HG03060 (cell line): ENCODE data around the gene RASGEF1C.
"Not testable (repeated sequence)": the region's sequence is repeated elsewhere in the genome, so short reads cannot be mapped to it uniquely, and the experiment has no call there.

Source experiments
- ATAC-seq: cut with Tn5 transposase; IDR thresholded peaks from one replicate; pipeline ENCODE4 v1.9.1; 2021; ENCODE audit warnings: low read depth, moderate number of reproducible peaks; ENCODE audit not compliant: unreplicated experiment

The RASGEF1C gene

GRCh38 chr5:180212363-180213255, 3.6 kb upstream of the RASGEF1C start:
- ATAC-seq, result no peak

DNA sequence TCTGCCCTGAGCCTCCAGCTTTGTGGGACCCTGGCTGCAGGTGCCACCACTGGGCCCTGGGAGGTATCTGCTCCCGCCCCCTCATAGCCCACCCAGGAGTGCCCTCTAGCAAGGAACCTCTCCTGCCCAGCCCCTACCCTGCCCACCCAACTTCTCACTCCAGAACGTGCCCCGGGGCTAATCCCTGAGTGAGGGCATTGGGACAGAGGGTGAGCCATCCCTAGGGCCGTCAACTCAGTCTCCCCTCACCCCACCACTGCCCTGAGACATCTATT, 2.7 kb upstream of the RASGEF1C start:
- ATAC-seq, result no peak

- no peak for ATAC-seq
Measured at GRCh38 chr5:180210961-180211760, 2.1 kb upstream of the RASGEF1C start.

- not testable (repeated sequence) for ATAC-seq
Measured at GRCh38 chr5:180210077-180210476, 1.1 kb upstream of the RASGEF1C start.

DNA sequence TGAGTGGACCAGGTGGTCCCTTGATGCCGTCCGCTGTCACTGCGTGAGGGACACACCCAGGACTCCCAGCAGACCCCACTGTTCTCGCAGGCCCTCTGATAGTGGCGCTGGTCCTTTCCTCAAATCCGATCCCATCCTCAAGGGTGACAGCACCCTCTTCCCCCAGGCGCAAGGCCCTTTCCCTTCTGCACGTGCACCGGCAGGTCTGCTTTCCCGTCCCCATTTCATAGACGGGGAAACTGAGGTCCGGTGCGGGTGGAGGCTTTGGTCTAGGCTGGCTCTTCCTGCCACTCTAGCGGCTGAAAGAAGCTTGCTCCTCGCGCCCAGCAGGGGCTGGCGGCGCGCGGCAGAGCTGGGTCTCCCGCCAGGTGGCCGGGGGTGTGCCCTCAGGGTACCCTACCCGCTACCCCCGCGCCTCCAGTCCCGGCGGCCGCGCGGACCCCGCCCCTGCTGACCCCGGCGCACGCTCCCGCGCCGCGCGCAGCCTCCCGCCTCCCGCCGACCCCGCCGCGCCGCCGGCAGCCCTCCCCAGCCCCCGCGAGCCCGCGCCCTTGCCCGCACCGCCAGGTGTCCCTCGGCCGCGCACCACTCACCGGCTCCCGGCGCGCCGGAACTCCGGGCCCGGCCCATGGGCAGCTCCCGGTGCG, 453 bp downstream of the RASGEF1C start:
- no peak for ATAC-seq

DNA sequence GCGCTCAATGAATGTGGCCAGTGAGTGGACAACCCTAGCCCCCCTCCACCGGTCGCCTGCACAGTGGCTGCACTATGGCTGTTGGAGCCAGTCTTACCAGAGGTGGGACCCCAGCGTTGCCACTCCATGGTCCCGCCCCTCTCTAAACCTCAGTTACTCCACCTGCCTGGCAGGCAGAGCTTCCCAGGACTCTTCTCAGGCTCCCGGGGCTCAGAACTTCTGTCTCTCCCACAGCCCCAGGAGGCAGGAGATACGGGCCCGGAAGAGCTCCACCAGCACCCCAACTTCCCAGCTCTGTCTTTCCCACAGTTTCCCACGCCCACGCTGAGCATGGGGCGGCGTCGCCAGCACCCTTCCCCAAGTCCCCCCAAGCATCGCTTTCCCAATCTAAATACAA, 975 bp downstream of the RASGEF1C start:
- ATAC-seq, result no peak

DNA sequence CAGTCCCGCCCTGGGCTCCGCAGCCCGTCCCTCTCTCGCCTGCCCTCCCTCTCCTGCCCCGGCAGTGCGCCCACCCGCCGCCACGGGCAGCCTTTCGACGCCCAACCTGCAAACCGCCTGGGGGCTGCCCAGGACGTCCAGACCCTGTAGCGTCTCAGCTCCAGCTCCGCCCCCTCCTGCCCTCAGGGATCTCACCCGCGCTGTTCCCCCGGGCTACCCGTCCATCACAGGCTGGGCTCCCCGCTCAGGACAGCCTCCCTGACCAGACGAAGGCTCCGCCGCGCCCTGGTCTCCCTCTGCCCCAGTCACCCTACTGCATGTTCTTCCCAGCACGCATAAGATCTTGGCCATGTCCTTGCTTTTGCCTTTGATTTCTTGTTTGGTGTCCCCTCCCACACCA, 1.4 kb downstream of the RASGEF1C start:
- no peak for ATAC-seq

GRCh38 chr5:180206993-180207392, 2.0 kb downstream of the RASGEF1C start:
- no peak for ATAC-seq

DNA sequence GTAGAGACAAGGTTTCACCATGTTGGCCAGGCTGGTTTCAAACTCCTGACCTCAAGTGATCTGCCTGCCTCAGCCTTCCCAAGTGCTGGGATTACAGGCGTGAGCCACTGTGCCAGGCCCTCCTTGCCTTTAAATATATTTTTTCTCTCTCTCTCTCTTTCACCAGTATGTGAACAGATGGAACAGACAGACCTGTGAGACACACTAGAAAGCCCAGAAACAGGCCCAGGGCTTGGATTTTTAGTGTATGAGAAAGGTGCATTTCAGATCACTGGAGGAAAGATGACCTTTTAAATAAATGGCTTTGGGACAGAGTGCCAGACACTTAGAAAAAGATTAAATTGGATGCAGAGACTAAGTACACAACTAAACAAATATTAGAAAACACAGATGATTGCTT, 3.1 kb downstream of the RASGEF1C start:
- no peak for ATAC-seq

GRCh38 chr5:180204276-180204819, 4.7 kb downstream of the RASGEF1C start:
- ATAC-seq, result no peak

GRCh38 chr5:180202939-180203573, 6.0 kb downstream of the RASGEF1C start:
- ATAC-seq, result no peak

- no peak for ATAC-seq
Measured at GRCh38 chr5:180201051-180201987, 7.7 kb downstream of the RASGEF1C start.

- no peak for ATAC-seq
Measured at GRCh38 chr5:180199390-180199789, 9.6 kb downstream of the RASGEF1C start.

DNA sequence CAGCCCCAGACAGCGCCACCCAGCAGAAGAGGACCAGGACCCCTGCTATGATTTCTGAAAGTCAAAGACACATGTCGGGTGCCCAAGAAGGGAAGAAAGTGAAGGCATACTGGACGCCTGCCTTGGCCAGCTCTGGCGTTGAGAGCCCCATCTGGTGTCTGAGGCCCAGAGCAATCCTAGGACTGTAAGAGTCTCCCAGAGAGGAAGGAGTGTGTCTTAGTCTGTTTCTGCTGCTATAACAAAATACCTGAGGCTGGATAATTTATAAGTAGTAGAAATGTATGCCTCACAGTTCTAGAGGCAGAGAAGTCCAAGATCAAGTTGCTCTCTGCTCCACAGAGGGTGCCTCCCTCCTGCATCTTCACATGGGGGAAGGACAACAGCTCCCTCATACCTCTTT, 10.8 kb downstream of the RASGEF1C start:
- no peak for ATAC-seq

GRCh38 chr5:180197016-180197702, 11.9 kb downstream of the RASGEF1C start:
- ATAC-seq, result no peak

DNA sequence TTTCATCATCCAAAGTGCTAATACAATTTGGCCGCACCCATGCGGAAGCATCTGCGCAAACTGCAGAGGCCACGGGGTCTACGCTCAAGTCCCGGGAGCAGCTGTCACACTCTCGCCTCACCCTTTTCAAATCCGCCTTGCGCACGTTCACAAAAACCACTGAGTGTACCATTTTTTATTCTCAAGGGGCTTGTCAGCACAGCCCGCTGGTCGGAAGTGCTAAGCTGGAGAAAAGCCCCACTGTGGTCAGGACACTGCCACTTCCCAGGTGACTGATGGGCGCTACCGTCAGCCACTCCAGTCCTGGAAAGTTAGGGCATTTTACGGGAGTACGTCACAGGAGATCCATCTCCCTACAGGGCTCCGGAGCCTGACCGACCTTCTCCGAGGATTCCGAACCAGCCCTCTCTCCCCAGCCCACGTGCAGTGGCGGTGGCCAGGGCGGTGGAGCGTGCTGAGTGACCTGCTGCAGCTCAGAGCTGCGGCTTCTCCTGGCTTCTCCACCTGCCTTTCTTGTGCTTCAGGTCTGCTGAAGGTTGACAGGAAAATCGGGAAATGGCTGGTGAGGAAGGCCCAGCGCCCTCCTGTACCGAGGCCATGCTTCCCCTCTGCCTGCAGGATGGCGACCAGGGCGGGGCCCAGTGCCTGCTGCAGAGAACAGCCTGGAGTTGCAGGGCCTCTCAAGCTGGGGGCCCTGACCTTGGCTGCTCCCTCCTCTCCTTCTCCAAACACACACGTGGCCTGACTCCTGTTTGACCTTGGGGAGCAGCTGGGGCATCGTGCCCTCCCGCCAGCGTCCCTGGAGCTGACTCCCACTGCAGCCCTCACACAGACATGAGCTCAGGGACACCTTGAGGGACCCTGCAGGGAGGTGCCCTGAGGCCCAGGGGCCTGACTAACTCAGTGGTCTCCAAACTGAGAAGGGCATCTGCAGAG, 14.3 kb downstream of the RASGEF1C start:
- ATAC-seq, result no peak

GRCh38 chr5:180193749-180194375, 15.1 kb downstream of the RASGEF1C start:
- no peak for ATAC-seq
